Sigmoid colon (tissue), 7 donors: Measurements from ENCODE around the gene HMCN1. TPM values are rescaled to one million over a fixed set of nuclear protein-coding genes. Genes with fewer than 3 reads are reported as not detected.

Source experiments
- DNase-seq: peaks from one replicate; pipeline ENCODE4 v3.0.0-alpha.2; 2019
- H3K27ac ChIP-seq, 4 donors: fragments of 200-600 bp; sonication (generic); one replicate each; pipeline ENCODE4 v1.5.1; 2016 to 2019; ENCODE audit warnings: mild to moderate bottlenecking in 1 of 4
- H3K27me3 ChIP-seq, 3 donors: fragments of 200-600 bp; sonication (generic); one replicate each; pipeline ENCODE4 v1.5.1; 2019; ENCODE audit warnings: mild to moderate bottlenecking in 1 of 3
- H3K36me3 ChIP-seq, 4 donors: fragments of 200-600 bp; sonication (generic); one replicate each; pipeline ENCODE4 v1.5.1; 2016 to 2019
- H3K4me1 ChIP-seq, 4 donors: fragments of 200-600 bp; sonication (generic); one replicate each; pipeline ENCODE4 v1.5.1; 2017 to 2019
- H3K4me3 ChIP-seq, 4 donors: fragments of 200-600 bp; sonication (generic); one replicate each; pipeline ENCODE4 v1.5.1; 2017 to 2019; ENCODE audit warnings: mild to moderate bottlenecking in 2 of 4, moderate library complexity in 1 of 4
- H3K9me3 ChIP-seq, 4 donors: fragments of 200-600 bp in 3 of 4; sonication (generic) in 3 of 4; one replicate each; pipeline versions ENCODE4 v1.5.1 to v1.6.1; 2013 to 2019
- EP300 ChIP-seq, 4 donors: sonication (generic); formaldehyde crosslinking; IDR thresholded peaks; one replicate each; pipeline ENCODE4 v1.6.1; 2017; ENCODE audit warnings: antibody characterized with exemption in 4 of 4
- POLR2A ChIP-seq, 2 donors: fragments of 450-650 bp; IDR thresholded peaks; one replicate each; pipeline ENCODE4 v1.6.1; 2016; ENCODE audit warnings: antibody characterized with exemption in 2 of 2, mild to moderate bottlenecking in 2 of 2, moderate library complexity in 2 of 2
- POLR2AphosphoS5 ChIP-seq, 4 donors: sonication (generic); formaldehyde crosslinking; IDR thresholded peaks; one replicate each; pipeline ENCODE4 v1.6.1; 2017; ENCODE audit warnings: antibody characterized with exemption in 4 of 4
- WGBS, 2 donors: extraction: QIAGEN DNeasy Blood & Tissue Kit; methylation state at CpG; one replicate each; pipeline ENCODE4 v1.1.7; 2013; 5-methylcytosine and 5-hydroxymethylcytosine counted together
- intact Hi-C: fragments of 100-400 bp; cut with DNase I; formaldehyde crosslinking; loops from one replicate; pipeline ENCODE4 v1.15.1; 2023
- polyA plus RNA-seq, 3 donors: library from polyadenylated mRNA; stranded (reverse); fragments of 200-250 nt; gene quantifications; one replicate each; pipeline ENCODE4 v1.2.3, GENCODE V29; 2013
- total RNA-seq, 4 donors: library from RNA; depleted of rRNA; stranded (reverse); fragments of >200 nt; gene quantifications; one replicate each; pipeline ENCODE4 v1.1.0, GENCODE V29; 2016
- TF ChIP-seq, protein P1 (sequence below), 4 experiments: fragments of 450-650 bp in 3 of 4; fragments of 200-600 bp in 1 of 4; IDR thresholded peaks; one replicate each; pipeline ENCODE4 v1.5.1; 2016 to 2019; ENCODE audit warnings: antibody characterized with exemption in 4 of 4, mild to moderate bottlenecking in 3 of 4, moderate library complexity in 2 of 4
- donor health status: healthy with polysubstance abuse.
- donor health status: Bipolar disorder and iron deficiency.
- donor health status: healthy.

HMCN1 gene
- total and polyA plus RNA-seq, 7 donors, result under 0.01 to 22.7 (median 6.7) TPM

DNA sequence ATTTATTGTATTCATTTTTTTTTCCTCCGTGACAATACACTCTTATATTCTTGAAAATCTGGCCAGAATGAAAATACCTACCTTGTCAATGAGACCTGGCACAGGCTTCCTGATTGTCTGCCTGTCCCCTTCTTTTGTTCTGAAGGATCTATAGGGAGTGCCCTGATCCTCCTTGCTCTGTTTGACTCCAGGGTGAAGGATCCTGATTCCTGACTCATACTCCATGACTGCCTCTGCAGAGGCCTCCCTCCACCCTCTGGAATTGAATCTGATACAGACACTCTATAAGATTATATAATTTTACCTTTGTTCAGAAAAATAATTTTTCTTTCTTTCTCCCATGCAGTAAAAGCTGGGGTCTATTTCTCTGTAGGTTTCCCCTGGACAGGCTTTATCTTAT lies 116.2 kb downstream of the HMCN1 start:
- 91 to 94% methylated on average over 1 of the region's 1 CpG for WGBS, 2 donors
- no peak overlapping the region for H3K4me3 ChIP-seq

DNA sequence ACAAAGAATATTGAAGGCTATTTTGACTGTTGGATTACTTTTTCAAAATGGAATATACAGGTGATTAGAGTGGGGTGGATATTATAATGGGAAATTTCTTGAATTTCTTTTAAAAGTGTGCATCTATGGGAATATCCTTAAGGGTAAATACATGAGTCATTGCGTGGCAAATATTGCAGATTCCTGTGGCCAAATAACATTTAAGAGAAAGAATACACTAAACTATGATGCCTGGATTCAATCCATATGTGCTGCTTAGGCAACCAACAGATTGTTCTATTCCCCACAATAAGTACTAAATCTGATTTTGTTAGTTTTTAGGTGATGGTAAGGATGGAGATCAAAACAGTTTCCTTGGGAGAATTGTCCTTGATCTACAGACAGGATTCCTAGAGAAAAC lies 119.5 kb downstream of the HMCN1 start:
- Histone ChIP-seq H3K27me3 (no peaks in the 10 kb centered on the region), H3K27ac (no peak overlapping the region), H3K4me3 (no peak overlapping the region), H3K4me1 (no peaks in the 10 kb centered on the region), H3K9me3 (no peaks in the 10 kb centered on the region), H3K36me3 (no peaks in the 10 kb centered on the region)
- intact Hi-C loops, result no loop called here
- no peak for DNase-seq
- 87 to 95% methylated on average over 1 of the region's 1 CpG for WGBS, 2 donors
- TF ChIP-seq EP300 (IDR thresholded peaks at IDR 0.05) (no peak), POLR2AphosphoS5 (IDR thresholded peaks at IDR 0.05) (no peak)
- TF ChIP-seq, protein P1, sequence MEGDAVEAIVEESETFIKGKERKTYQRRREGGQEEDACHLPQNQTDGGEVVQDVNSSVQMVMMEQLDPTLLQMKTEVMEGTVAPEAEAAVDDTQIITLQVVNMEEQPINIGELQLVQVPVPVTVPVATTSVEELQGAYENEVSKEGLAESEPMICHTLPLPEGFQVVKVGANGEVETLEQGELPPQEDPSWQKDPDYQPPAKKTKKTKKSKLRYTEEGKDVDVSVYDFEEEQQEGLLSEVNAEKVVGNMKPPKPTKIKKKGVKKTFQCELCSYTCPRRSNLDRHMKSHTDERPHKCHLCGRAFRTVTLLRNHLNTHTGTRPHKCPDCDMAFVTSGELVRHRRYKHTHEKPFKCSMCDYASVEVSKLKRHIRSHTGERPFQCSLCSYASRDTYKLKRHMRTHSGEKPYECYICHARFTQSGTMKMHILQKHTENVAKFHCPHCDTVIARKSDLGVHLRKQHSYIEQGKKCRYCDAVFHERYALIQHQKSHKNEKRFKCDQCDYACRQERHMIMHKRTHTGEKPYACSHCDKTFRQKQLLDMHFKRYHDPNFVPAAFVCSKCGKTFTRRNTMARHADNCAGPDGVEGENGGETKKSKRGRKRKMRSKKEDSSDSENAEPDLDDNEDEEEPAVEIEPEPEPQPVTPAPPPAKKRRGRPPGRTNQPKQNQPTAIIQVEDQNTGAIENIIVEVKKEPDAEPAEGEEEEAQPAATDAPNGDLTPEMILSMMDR (IDR thresholded peaks at IDR 0.05), result no peak

More for the DNA sequence above, 116.2 kb downstream of the HMCN1 start:
- intact Hi-C loops, result no loop called here
- Histone ChIP-seq H3K36me3 (no peaks in the 10 kb centered on the region), H3K27ac (no peak overlapping the region), H3K9me3 (no peaks in the 10 kb centered on the region), H3K27me3 (no peaks in the 10 kb centered on the region), H3K4me1 (no peaks in the 10 kb centered on the region)
- TF ChIP-seq, protein P1 (IDR thresholded peaks at IDR 0.05), result no peak
- TF ChIP-seq POLR2A (IDR thresholded peaks at IDR 0.05), result no peak
- no peak for TF ChIP-seq POLR2AphosphoS5 (IDR thresholded peaks at IDR 0.05)
- TF ChIP-seq EP300 (IDR thresholded peaks at IDR 0.05), result no peak
- DNase-seq, result no peak

DNA sequence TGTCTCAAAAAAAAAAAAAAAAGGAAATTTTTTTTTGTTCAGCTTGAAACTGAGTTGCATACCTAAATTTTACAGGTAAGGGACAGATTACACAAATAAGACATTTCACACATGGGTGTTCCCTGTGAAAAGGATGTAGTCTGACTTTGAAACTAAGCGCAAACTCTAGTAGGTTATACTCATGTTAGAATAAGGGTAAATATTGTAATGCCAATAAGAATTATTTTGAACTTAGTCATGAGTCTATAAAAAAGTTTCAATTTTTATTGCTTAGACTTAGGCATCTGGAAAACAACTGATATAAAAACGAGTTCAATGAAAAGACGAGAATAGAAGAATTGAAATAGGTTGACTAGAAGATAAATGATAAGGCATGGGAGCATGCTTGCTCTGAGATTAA lies 122.3 kb downstream of the HMCN1 start:
- H3K36me3 ChIP-seq, result no peaks in the 10 kb centered on the region
- H3K9me3 ChIP-seq, result no peaks in the 10 kb centered on the region
- intact Hi-C loops, result no loop called here
- H3K4me1 ChIP-seq, result no peaks in the 10 kb centered on the region
- H3K4me3 ChIP-seq, result no peak overlapping the region
- WGBS, 2 donors, result 20 to 69% methylated on average over 3 of the region's 3 CpGs
- H3K27ac ChIP-seq, result no peak overlapping the region
- DNase-seq, result no peak
- no peaks in the 10 kb centered on the region for H3K27me3 ChIP-seq
- TF ChIP-seq POLR2AphosphoS5 (IDR thresholded peaks at IDR 0.05), result no peak

DNA sequence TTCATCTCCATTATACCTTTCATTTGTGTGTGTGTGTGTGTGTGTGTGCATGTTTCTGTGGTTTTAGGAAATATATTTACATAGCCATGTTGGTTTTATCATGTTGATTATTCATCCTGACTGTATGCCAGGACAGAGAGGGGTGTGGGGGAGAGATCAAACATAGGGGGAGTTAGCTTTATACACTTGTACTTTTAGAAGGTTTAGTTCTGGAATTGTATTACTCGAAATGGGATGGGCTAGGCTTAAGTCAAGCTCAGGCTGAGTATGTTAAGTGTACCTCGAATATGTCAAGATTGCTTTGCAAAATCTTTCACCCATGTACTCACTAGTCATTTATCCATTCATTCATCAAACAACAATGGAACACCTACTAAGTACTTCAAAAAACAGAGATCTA lies 123.3 kb downstream of the HMCN1 start:
- Histone ChIP-seq H3K4me1 (no peaks in the 10 kb centered on the region), H3K36me3 (no peaks in the 10 kb centered on the region), H3K9me3 (no peaks in the 10 kb centered on the region), H3K27me3 (no peaks in the 10 kb centered on the region), H3K4me3 (no peak overlapping the region), H3K27ac (no peak overlapping the region)
- 10 to 66% methylated on average over 2 of the region's 2 CpGs for WGBS, 2 donors
- no peak for DNase-seq
- TF ChIP-seq EP300 (IDR thresholded peaks at IDR 0.05) (no peak), POLR2A (IDR thresholded peaks at IDR 0.05) (no peak), POLR2AphosphoS5 (IDR thresholded peaks at IDR 0.05) (no peak)
- TF ChIP-seq, protein P1 (IDR thresholded peaks at IDR 0.05), result no peak
- intact Hi-C loops, result no loop called here

DNA sequence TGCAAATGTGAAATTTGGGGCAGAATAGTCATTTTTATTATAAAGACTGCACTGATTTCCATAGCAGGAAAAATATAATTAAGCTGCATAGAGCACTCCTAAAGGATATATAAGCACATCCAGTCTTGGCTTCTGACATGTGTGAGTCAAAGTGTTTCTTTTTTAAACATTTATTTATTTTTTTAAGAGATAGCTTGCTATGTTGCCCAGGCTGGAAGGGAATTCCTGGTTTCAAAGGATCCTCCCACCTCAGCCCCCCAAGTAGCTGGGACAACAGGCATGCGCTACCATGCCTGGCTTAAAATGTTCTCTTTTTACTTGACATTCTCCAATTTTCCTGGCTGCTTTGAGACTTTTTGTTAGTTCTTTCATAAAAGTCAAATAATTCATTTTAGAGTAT lies 126.1 kb downstream of the HMCN1 start:
- DNase-seq, result no peak
- no peak overlapping the region for H3K27ac ChIP-seq
- H3K4me3 ChIP-seq, result no peak overlapping the region
- no peaks in the 10 kb centered on the region for H3K4me1 ChIP-seq
- TF ChIP-seq POLR2AphosphoS5 (IDR thresholded peaks at IDR 0.05) (no peak), POLR2A (IDR thresholded peaks at IDR 0.05) (no peak), EP300 (IDR thresholded peaks at IDR 0.05) (no peak)
- TF ChIP-seq, protein P1 (IDR thresholded peaks at IDR 0.05), result no peak
- intact Hi-C loops, result no loop called here
- H3K27me3 ChIP-seq, result no peaks in the 10 kb centered on the region
- H3K36me3 ChIP-seq, result no peaks in the 10 kb centered on the region
- 97 to 98% methylated on average over 1 of the region's 1 CpG for WGBS, 2 donors
- no peaks in the 10 kb centered on the region for H3K9me3 ChIP-seq
